ENCODE results near the gene MEIS1. TPM values are rescaled to one million over a fixed set of nuclear protein-coding genes. Genes with fewer than 3 reads are reported as not detected.

The MEIS1 gene
- total and polyA plus RNA-seq, 2 experiments from 2014 or later, result 0.16 to 0.28 TPM

- TF ChIP-seq NANOG (IDR thresholded peaks at IDR 0.05; ENCODE audit: borderline replicate concordance), result no peak
- no peak overlapping the region for H3K4me3 Mint-ChIP-seq
- no peak overlapping the region for H2AFZ ChIP-seq
- DNase-seq (ENCODE audit: low spot score) (no peak), ATAC-seq (no peak)
- no peaks in the 10 kb centered on the region for H3K4me1 ChIP-seq (ENCODE audit: insufficient read depth)
- no peak overlapping the region for H3K27ac ChIP-seq (ENCODE audit: low read depth)
- no peaks in the 10 kb centered on the region for H3K27me3 ChIP-seq (ENCODE audit: insufficient read depth)
- no peak overlapping the region for H3K27ac Mint-ChIP-seq
- H3K4me1 Mint-ChIP-seq, result peaks cover 11% of the 10 kb centered on the region; the same call in 2 of the 3 replicates
- no peaks in the 10 kb centered on the region for H3F3A ChIP-seq (replicated peaks; ENCODE audit: low read depth)
- no peaks in the 10 kb centered on the region for H3K36me3 Mint-ChIP-seq (ENCODE audit: low read depth)
- no peaks in the 10 kb centered on the region for H4K20me1 ChIP-seq (replicated peaks; ENCODE audit: insufficient read depth)
- no peaks in the 10 kb centered on the region for H3K9me3 Mint-ChIP-seq
- no peaks in the 10 kb centered on the region for H3K27me3 Mint-ChIP-seq (ENCODE audit: insufficient read depth, low read depth, poor library complexity)
- H3K36me3 ChIP-seq (ENCODE audit: insufficient read depth), result no peaks in the 10 kb centered on the region
- H3K4me3 ChIP-seq, result no peak overlapping the region
- H3K9me2 ChIP-seq (ENCODE audit: insufficient read depth), result no peaks in the 10 kb centered on the region
- no peak overlapping the region for H3K4me2 ChIP-seq
- H3K79me2 ChIP-seq (replicated peaks; ENCODE audit: insufficient read depth), result no peaks in the 10 kb centered on the region
Observed at GRCh38 chr2:66555091-66555490, 120.2 kb downstream of the MEIS1 start.

GRCh38 chr2:66555501-66556324, 120.8 kb downstream of the MEIS1 start:
- H3K4me1 ChIP-seq (ENCODE audit: insufficient read depth), result no peaks in the 10 kb centered on the region
- ATAC-seq (no peak), DNase-seq (ENCODE audit: low spot score) (no peak)
- H3K79me2 ChIP-seq (replicated peaks; ENCODE audit: insufficient read depth), result no peaks in the 10 kb centered on the region
- no peaks in the 10 kb centered on the region for H3K27me3 ChIP-seq (ENCODE audit: insufficient read depth)
- H4K20me1 ChIP-seq (replicated peaks; ENCODE audit: insufficient read depth), result no peaks in the 10 kb centered on the region
- Mint-ChIP-seq H3K36me3 (ENCODE audit: low read depth) (no peaks in the 10 kb centered on the region), H3K4me3 (no peak overlapping the region), H3K27ac (no peak overlapping the region), H3K9me3 (no peaks in the 10 kb centered on the region), H3K27me3 (ENCODE audit: insufficient read depth, low read depth, poor library complexity) (no peaks in the 10 kb centered on the region), H3K4me1 (peaks cover 11% of the 10 kb centered on the region; the same call in 2 of the 3 replicates)
- H3F3A ChIP-seq (replicated peaks; ENCODE audit: low read depth), result no peaks in the 10 kb centered on the region
- H2AFZ ChIP-seq, result 0 out of 2 replicates have a peak overlapping the region, but pooled peaks have one; percentile 56
- H3K36me3 ChIP-seq (ENCODE audit: insufficient read depth), result no peaks in the 10 kb centered on the region
- H3K4me2 ChIP-seq, result no peak overlapping the region
- no peak overlapping the region for H3K4me3 ChIP-seq
- H3K9me2 ChIP-seq (ENCODE audit: insufficient read depth), result no peaks in the 10 kb centered on the region
- no peak overlapping the region for H3K27ac ChIP-seq (ENCODE audit: low read depth)
- TF ChIP-seq EZH2phosphoT487 (IDR thresholded peaks at IDR 0.05; ENCODE audit: unreplicated experiment) (no peak), ZNF114 (CRISPR knock-in tag; IDR thresholded peaks at IDR 0.05) (no peak), ZNF331 (CRISPR knock-in tag; IDR thresholded peaks at IDR 0.05; ENCODE audit: low read depth) (no peak), NANOG (IDR thresholded peaks at IDR 0.05; ENCODE audit: borderline replicate concordance) (no peak), CTCF (conservative IDR thresholded peaks at IDR 0.05; ENCODE audit: low read depth in 2 of 2) (no peak), ETS1 (IDR thresholded peaks at IDR 0.05) (no peak), JUNB (IDR thresholded peaks at IDR 0.05; ENCODE audit: unreplicated experiment) (no peak), ZNF462 (CRISPR knock-in tag; IDR thresholded peaks at IDR 0.05) (no peak), POLR2AphosphoS5 (IDR thresholded peaks at IDR 0.05; ENCODE audit: low read depth) (no peak), STAT1 (IDR thresholded peaks at IDR 0.05; ENCODE audit: unreplicated experiment) (no peak), CREB1 (CRISPR knock-in tag; IDR thresholded peaks at IDR 0.05; ENCODE audit: low read depth) (no peak), EZH2 (IDR thresholded peaks at IDR 0.05; ENCODE audit: low read depth, unreplicated experiment) (no peak)
